Measurements from ENCODE around the gene MUC4. TPM values are rescaled to one million over a fixed set of nuclear protein-coding genes. Genes with fewer than 3 reads are reported as not detected.
"Not testable (repeated sequence)": the region's sequence is repeated elsewhere in the genome, so short reads cannot be mapped to it uniquely, and the experiment has no call there.

MUC4 gene
- total RNA-seq, 2 donors from 2014 or later = 150 to 203 TPM

DNA sequence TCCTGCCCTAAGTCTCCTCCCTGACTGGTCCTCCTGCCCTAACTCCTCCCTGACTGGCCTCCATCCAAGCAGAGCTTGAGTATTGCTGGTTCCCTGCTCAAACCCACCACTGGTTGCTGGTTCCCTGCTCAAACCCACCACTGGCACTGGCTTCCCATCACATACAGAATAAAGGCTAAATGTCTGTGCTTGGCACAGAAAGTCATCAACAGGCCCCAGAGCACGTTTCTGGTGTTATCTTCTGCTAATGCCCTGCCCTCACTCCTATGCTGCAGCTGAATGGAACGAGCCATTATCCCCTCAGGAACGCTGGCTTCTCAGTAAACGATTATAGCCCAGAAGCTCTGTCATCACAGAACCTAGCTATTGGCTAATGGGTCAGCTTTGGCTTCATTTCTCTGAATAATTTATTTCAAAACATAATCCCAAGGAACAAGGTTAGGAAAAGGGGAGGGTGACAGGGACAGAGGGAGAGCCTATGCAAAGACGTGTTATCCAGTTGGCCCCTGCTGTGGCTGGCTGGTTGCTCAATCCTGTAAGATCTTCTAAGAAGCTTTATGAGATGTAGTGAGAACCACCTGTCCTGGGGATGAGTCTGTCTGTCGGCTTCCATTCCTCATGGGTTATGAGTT, 97.2 kb downstream of the MUC4 start:
- no peak for TF ChIP-seq CTCF (IDR thresholded peaks at IDR 0.05)
- H3K36me3 ChIP-seq = peaks cover 4% of the 10 kb centered on the region
- no peak overlapping the region for H3K9ac ChIP-seq (ENCODE audit: low read depth in 2 of 2, low read length in 2 of 2)
- no peaks in the 10 kb centered on the region for H3K9me3 ChIP-seq
- no peaks in the 10 kb centered on the region for H3K4me1 ChIP-seq
- H3K27ac ChIP-seq = no peak overlapping the region
- H3K4me3 ChIP-seq = no peak overlapping the region
- DNase-seq = no peak
- intact Hi-C loops (cut with DNase I) = no loop called here
- no peaks in the 10 kb centered on the region for H3K27me3 ChIP-seq

DNA sequence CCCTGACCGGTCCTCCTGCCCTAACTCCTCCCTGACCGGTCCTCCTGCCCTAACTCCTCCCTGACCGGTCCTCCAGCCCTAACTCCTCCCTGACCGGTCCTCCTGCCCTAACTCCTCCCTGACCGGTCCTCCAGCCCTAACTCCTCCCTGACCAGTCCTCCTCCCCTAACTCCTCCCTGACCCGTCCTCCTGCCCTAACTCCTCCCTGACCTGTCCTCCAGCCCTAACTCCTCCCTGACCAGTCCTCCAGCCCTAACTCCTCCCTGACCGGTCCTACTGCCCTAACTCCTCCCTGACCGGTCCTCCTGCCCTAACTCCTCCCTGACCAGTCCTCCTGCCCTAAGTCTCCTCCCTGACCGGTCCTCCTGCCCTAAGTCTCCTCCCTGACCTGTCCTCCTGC, 98.6 kb downstream of the MUC4 start:
- intact Hi-C loops (cut with DNase I); DNase-seq; H3K4me1 ChIP-seq; H3K9me3 ChIP-seq; H3K9ac ChIP-seq (ENCODE audit: low read depth in 2 of 2, low read length in 2 of 2); H3K27me3 ChIP-seq; H3K27ac ChIP-seq; H3K4me3 ChIP-seq; H3K36me3 ChIP-seq: not testable (repeated sequence)

DNA sequence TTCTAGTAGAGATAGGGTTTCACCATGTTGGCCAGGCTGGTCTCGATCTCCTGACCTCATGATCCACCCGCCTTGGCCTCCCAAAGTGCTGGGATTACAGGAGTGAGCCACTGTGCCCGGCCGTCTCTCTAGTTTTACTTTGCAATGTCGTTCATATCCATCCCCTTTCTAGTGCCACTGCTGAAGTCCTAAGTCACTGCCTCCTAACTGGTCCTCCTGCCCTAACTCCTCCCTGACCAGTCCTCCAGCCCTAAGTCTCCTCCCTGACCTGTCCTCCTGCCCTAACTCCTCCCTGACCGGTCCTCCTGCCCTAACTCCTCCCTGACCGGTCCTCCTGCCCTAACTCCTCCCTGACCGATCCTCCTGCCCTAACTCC, 99.2 kb downstream of the MUC4 start:
- intact Hi-C loops (cut with DNase I); H3K36me3 ChIP-seq; H3K9ac ChIP-seq (ENCODE audit: low read depth in 2 of 2, low read length in 2 of 2); H3K4me1 ChIP-seq; H3K4me3 ChIP-seq; H3K9me3 ChIP-seq; H3K27ac ChIP-seq; H3K27me3 ChIP-seq; DNase-seq: not testable (repeated sequence)

DNA sequence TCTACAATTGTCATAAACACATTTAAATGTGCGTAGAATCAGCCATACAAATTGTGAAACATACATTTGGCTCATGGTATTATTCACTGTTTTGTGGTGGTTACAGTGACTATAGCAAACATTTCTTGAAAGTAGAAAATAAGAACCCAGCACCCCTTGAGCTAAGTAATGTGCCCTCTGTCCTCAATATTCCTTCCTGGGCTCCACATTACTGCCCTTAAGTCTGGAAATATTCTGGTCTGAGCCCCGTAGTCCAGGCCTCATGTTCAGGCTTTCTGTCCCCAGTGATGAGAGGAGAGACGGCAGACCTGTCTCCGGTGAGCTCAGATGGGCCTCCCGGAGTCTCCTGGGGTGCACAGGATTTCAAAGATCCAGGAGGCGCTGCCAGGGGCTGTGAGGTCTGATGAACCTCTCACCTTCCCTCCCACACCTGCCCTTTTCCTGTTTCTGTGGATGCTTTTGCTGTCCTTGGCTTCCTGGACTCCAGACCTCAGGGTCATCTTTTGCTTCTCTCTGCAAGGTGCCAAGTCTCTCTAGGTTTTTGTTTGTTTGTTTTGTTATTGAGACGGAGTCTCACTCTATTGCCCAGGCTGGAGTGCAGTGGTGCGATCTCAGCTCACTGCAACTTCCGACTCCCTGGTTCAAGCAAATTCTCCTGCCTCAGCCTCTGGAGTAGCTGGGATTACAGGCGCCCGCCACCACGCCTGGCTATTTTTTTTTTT, 99.8 kb downstream of the MUC4 start:
- Histone ChIP-seq H3K36me3 (peaks cover 4% of the 10 kb centered on the region), H3K4me1 (no peaks in the 10 kb centered on the region), H3K9me3 (no peaks in the 10 kb centered on the region), H3K4me3 (no peak overlapping the region), H3K9ac (ENCODE audit: low read depth in 2 of 2, low read length in 2 of 2) (no peak overlapping the region), H3K27ac (no peak overlapping the region), H3K27me3 (no peaks in the 10 kb centered on the region)
- intact Hi-C loops (cut with DNase I) = no loop called here
- no peak for TF ChIP-seq CTCF (IDR thresholded peaks at IDR 0.05)
- no peak for DNase-seq

GRCh38 chr3:195711091-195711812, 100.5 kb downstream of the MUC4 start:
- DNase-seq; H3K27me3 ChIP-seq; H3K4me1 ChIP-seq; intact Hi-C loops (cut with DNase I); H3K9ac ChIP-seq (ENCODE audit: low read depth in 2 of 2, low read length in 2 of 2); H3K9me3 ChIP-seq; H3K4me3 ChIP-seq; H3K36me3 ChIP-seq; H3K27ac ChIP-seq: not testable (repeated sequence)

GRCh38 chr3:195710126-195710905, 101.4 kb downstream of the MUC4 start:
- H3K27me3 ChIP-seq; H3K4me3 ChIP-seq; H3K9me3 ChIP-seq; DNase-seq; H3K27ac ChIP-seq; H3K4me1 ChIP-seq; H3K36me3 ChIP-seq; intact Hi-C loops (cut with DNase I): not testable (repeated sequence)
- H3K9ac ChIP-seq (ENCODE audit: low read depth in 2 of 2, low read length in 2 of 2) = peak overlapping the region in 1 of 2 donors; percentile 24

DNA sequence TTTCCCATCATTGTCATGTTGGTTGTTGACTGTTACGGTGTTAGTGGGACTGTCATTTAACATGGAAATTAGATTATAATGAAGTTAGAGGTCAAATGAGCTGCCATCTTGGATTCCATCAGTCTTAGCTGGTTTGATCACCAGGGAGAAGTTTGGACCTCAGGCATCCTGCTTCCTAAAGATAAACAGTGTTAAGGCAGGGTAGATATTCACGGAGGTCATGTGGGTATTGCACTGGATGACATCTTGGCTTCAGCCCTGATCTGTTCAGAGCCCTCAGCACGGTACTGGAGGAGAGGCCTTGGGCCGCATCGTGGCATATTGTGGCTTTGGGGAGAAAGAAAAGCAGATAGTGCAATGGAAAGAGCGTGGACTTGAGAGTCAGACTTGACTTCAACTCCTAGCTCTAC, 102.0 kb downstream of the MUC4 start:
- Histone ChIP-seq H3K9me3 (no peaks in the 10 kb centered on the region), H3K36me3 (peaks cover 4% of the 10 kb centered on the region), H3K4me1 (no peaks in the 10 kb centered on the region), H3K27ac (no peak overlapping the region), H3K27me3 (no peaks in the 10 kb centered on the region), H3K9ac (ENCODE audit: low read depth in 2 of 2, low read length in 2 of 2) (peak overlapping the region in 1 of 2 donors; percentile 24), H3K4me3 (no peak overlapping the region)
- intact Hi-C loops (cut with DNase I) = no loop called here
- DNase-seq = no peak
- TF ChIP-seq CTCF (IDR thresholded peaks at IDR 0.05) = no peak
